Astrocyte of the spinal cord (primary cell): Measurements from ENCODE around the gene PDSS1.
A peak's percentile ranks its signal among the peaks of the same experiment; 100 is the strongest.
"Not testable (repeated sequence)": the region's sequence is repeated elsewhere in the genome, so short reads cannot be mapped to it uniquely, and the experiment has no call there.

Experiments used
- DNase-seq: peaks from one replicate; pipeline ENCODE4 v3.0.0; 2011; ENCODE audit warnings: low read depth, low spot score
- H3K4me3 ChIP-seq: 2 replicates; pipeline ENCODE4 v1.5.1; 2011; ENCODE audit warnings: low read depth, mild to moderate bottlenecking, low read length, moderate library complexity
- CTCF ChIP-seq: IDR thresholded peaks from 2 replicates; pipeline ENCODE4 v1.5.1; 2012; ENCODE audit warnings: low read depth, mild to moderate bottlenecking, low read length, inconsistent platforms
- in situ Hi-C: cut with HindIII; loops from 2 replicates; pipeline ENCODE4 v1.10.0; 2017; ENCODE audit warnings: low sequenced_read_pairs

Gene PDSS1

GRCh38 chr10:26685441-26685840 lies 12.1 kb upstream of the PDSS1 start:
- H3K4me3 ChIP-seq: no peak overlapping the region
- TF ChIP-seq CTCF: no peak
- in situ Hi-C loops: no loop called here
- no peak for DNase-seq

GRCh38 chr10:26689399-26689798 lies 8.1 kb upstream of the PDSS1 start:
- no peak for TF ChIP-seq CTCF
- no peak overlapping the region for H3K4me3 ChIP-seq
- in situ Hi-C loops: no loop called here
- DNase-seq: no peak

GRCh38 chr10:26690731-26691475 lies 6.6 kb upstream of the PDSS1 start:
- no peak overlapping the region for H3K4me3 ChIP-seq
- TF ChIP-seq CTCF: no peak
- in situ Hi-C loops: no loop called here
- DNase-seq: no peak

GRCh38 chr10:26694536-26694935 lies 3.0 kb upstream of the PDSS1 start:
- in situ Hi-C loops, H3K4me3 ChIP-seq, DNase-seq: not testable (repeated sequence)

GRCh38 chr10:26696786-26697162 lies 727 bp upstream of the PDSS1 start:
- no peak for DNase-seq
- in situ Hi-C loops: no loop called here
- peak overlapping the region; percentile 79 for H3K4me3 ChIP-seq
- TF ChIP-seq CTCF: no peak

GRCh38 chr10:26697922-26698608 lies 564 bp downstream of the PDSS1 start:
- H3K4me3 ChIP-seq: peak overlapping the region; percentile 79
- TF ChIP-seq CTCF: no peak
- DNase-seq: no peak
- in situ Hi-C loops: no loop called here

- in situ Hi-C loops: no loop called here
- no peak for TF ChIP-seq CTCF
- no peak overlapping the region for H3K4me3 ChIP-seq
- DNase-seq: no peak
These were observed 1.4 kb downstream of the PDSS1 start for GRCh38 chr10:26698909-26699308.
